SKM-1 treated with dmso at 0.1 percent for 144 hours (cell line): ENCODE data around the gene MOV10L1.

ENCODE experiments used
- DNase-seq: peaks from one replicate; lab custom pipeline; 2025; ENCODE audit not compliant: unreplicated experiment; lab: John Stamatoyannopoulos, UW

The MOV10L1 gene

GRCh38 chr22:50089682-50090411, at the start of gene MOV10L1:
TSS of gene MOV10L1 (plus strand) at chr22:50090006. CDS start at chr22:50090089, 83 bp downstream.
- no peak for DNase-seq

GRCh38 chr22:50040717-50041116, 49.1 kb upstream of the MOV10L1 start:
- DNase-seq: no peak

GRCh38 chr22:50041361-50042065, 48.3 kb upstream of the MOV10L1 start:
- no peak for DNase-seq

GRCh38 chr22:50044485-50045118, 45.2 kb upstream of the MOV10L1 start:
- no peak for DNase-seq

GRCh38 chr22:50045211-50046018, 44.4 kb upstream of the MOV10L1 start:
- no peak for DNase-seq

- DNase-seq: no peak
These were observed 43.8 kb upstream of the MOV10L1 start for GRCh38 chr22:50046019-50046415.

- DNase-seq: no peak
These were observed 43.1 kb upstream of the MOV10L1 start for GRCh38 chr22:50046481-50047245.

GRCh38 chr22:50047346-50047745, 42.5 kb upstream of the MOV10L1 start:
- DNase-seq: no peak

GRCh38 chr22:50048061-50048765, 41.6 kb upstream of the MOV10L1 start:
- no peak for DNase-seq

GRCh38 chr22:50048836-50049235, 41.0 kb upstream of the MOV10L1 start:
- no peak for DNase-seq

- DNase-seq: no peak
These were observed 40.3 kb upstream of the MOV10L1 start for GRCh38 chr22:50049299-50050195.

GRCh38 chr22:50051930-50052329, 37.9 kb upstream of the MOV10L1 start:
- no peak for DNase-seq

GRCh38 chr22:50053861-50054260, 35.9 kb upstream of the MOV10L1 start:
- DNase-seq: no peak

GRCh38 chr22:50056214-50056972, 33.4 kb upstream of the MOV10L1 start:
- no peak for DNase-seq

GRCh38 chr22:50057278-50058060, 32.3 kb upstream of the MOV10L1 start:
- no peak for DNase-seq

GRCh38 chr22:50058061-50058905, 31.5 kb upstream of the MOV10L1 start, which contains the start of gene TTLL8:
TSS of gene TTLL8 (minus strand) at chr22:50058298.
- DNase-seq: no peak
